Activated naive CD4-positive, alpha-beta T cell (primary cell): ENCODE results near the gene WWC2.
"Not testable (repeated sequence)": the region's sequence is repeated elsewhere in the genome, so short reads cannot be mapped to it uniquely, and the experiment has no call there.

Experiments
- DNase-seq, 4 experiments: peaks; one replicate each; lab custom pipeline; 2025; lab: John Stamatoyannopoulos, UW

WWC2 gene

GRCh38 chr4:183100827-183101226, 1.8 kb downstream of the WWC2 start:
- DNase-seq: no peak

GRCh38 chr4:183101956-183102480, 3.0 kb downstream of the WWC2 start:
- DNase-seq: no peak

GRCh38 chr4:183105092-183105491, 6.0 kb downstream of the WWC2 start:
- DNase-seq: no peak

GRCh38 chr4:183106839-183107238, 7.8 kb downstream of the WWC2 start:
- no peak for DNase-seq

GRCh38 chr4:183107891-183108459, 8.9 kb downstream of the WWC2 start:
- no peak for DNase-seq

- no peak for DNase-seq
These were observed 11.2 kb downstream of the WWC2 start for GRCh38 chr4:183110244-183110643.

- no peak for DNase-seq
These were observed 12.4 kb downstream of the WWC2 start for GRCh38 chr4:183111452-183111885.

- no peak for DNase-seq
These were observed 19.1 kb downstream of the WWC2 start for GRCh38 chr4:183118141-183118540.

- no peak for DNase-seq
These were observed 19.5 kb downstream of the WWC2 start for GRCh38 chr4:183118585-183118984.

- DNase-seq: not testable (repeated sequence)
These were observed 22.6 kb downstream of the WWC2 start for GRCh38 chr4:183121660-183122059.

GRCh38 chr4:183124228-183124627, 25.2 kb downstream of the WWC2 start:
- DNase-seq: no peak

- DNase-seq: no peak
These were observed 25.8 kb downstream of the WWC2 start for GRCh38 chr4:183124865-183125264.

GRCh38 chr4:183129125-183129524, 30.1 kb downstream of the WWC2 start:
- no peak for DNase-seq

- no peak for DNase-seq
These were observed 30.6 kb downstream of the WWC2 start for GRCh38 chr4:183129675-183130074.

- DNase-seq: no peak
These were observed 31.5 kb downstream of the WWC2 start for GRCh38 chr4:183130328-183131155.

- DNase-seq: no peak
These were observed 33.0 kb downstream of the WWC2 start for GRCh38 chr4:183132081-183132480.

GRCh38 chr4:183132865-183133264, 33.8 kb downstream of the WWC2 start:
- DNase-seq: no peak

- DNase-seq: no peak
These were observed 37.8 kb downstream of the WWC2 start for GRCh38 chr4:183136855-183137254.

GRCh38 chr4:183139058-183139750, 40.1 kb downstream of the WWC2 start:
- DNase-seq: no peak

GRCh38 chr4:183139972-183140570, 41.0 kb downstream of the WWC2 start:
- no peak for DNase-seq

- DNase-seq: no peak
These were observed 41.9 kb downstream of the WWC2 start for GRCh38 chr4:183140911-183141320.

- DNase-seq: no peak
These were observed 42.9 kb downstream of the WWC2 start for GRCh38 chr4:183141997-183142396.
